GM21360 (cell line): ENCODE data around the gene SUCLG2.

Source experiments
- ATAC-seq: cut with Tn5 transposase; IDR thresholded peaks from one replicate; pipeline ENCODE4 v1.9.1; 2021; ENCODE audit warnings: mild to moderate bottlenecking, moderate library complexity; ENCODE audit not compliant: unreplicated experiment

Gene SUCLG2

DNA sequence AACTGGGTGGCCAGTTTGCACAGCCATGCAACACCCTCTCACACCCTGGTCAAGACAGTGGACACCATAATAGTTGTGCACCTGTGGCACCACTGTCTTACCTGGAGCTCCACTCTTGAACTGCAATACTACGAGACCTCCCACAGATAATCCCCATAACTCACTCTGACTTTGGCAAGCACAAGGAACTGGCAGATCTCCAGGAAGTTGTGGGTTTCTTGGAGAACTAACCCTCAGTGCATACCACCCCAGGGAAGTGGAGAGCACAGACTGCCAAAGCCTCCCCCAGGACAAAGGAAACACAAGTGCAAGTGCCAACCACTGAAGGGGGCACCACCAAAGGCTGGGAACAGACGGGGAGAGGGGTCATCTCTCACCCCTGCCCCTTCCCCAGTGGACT, 318.6 kb downstream of the SUCLG2 start:
- ATAC-seq: no peak

DNA sequence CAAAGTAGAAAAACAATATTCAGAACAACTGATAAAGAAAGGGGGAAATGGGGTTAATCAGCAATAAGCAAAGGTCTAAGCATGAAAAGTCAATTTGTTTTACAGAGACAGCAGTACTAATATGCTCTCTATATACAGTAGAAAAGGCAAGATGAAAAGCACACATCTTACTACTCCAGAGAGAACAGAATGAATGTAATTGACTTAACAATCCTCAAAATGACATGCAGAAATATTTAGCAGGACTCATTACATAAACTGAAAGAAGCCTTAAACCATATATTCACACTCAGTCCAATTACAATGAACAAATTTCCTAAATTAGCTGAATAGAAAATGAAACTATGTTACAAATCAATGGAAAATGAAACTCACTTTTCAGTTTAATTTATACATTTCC, 319.8 kb downstream of the SUCLG2 start:
- ATAC-seq: no peak

DNA sequence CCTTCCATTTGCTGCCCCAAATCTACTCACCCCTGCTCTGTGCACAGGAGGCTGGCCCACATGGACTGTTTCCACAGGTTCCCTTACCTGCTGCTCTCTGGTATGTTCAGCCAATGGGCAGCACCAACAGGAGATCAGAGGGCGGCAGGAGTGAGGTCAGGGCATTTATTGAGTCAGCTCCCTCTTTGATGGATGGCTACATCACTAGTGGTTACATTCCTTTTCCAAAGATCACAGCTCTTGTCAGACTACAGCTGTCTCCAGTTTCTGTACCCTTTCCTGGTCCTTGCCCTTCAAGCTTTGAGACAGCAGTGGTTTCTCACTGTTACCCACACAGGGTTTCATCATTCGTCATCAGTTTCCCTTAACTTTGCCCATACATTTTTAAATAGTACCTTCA, 325.1 kb downstream of the SUCLG2 start:
- ATAC-seq: peak; percentile 60

DNA sequence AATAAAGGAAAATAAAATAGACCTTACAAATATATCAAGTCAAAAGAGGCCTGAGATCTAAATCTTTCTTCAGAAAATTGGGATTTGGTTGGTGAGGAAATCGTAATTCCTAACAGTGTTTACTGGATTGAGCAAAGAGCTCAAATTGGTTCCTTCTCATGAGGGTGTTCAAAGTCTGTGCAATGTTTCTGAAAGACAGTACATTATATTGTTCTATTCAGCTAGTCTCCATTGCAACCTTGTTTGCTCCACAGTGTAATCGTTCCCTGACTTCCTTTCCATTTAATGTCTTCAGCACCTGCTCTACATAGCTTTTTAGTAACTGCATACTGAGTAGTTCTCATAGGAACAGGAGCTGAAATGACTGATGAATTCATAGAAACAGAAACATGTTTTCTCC, 326.8 kb downstream of the SUCLG2 start:
- no peak for ATAC-seq

GRCh38 chr3:67325231-67325630, 329.2 kb downstream of the SUCLG2 start:
- no peak for ATAC-seq
